HCT116 (cell line): ENCODE data around the gene CASKIN2. TPM values are rescaled to one million over a fixed set of nuclear protein-coding genes. Genes with fewer than 3 reads are reported as not detected.

Source experiments
- ATAC-seq: fragments of 200-7000 bp; cut with Tn5 transposase; 2 replicates; pipeline ENCODE4 v1.9.1; 2020; ENCODE audit warnings: mild to moderate bottlenecking, moderate library complexity
- BruUV-seq: library from RNA; stranded (reverse); fragments of 400-500 nt; replicated peaks from 2 replicates; lab custom pipeline; 2021; lab: Mats Ljungman, UMichigan
- CTCF ChIA-PET: fragments of 300-600 bp; sonication (Branson Sonifier 250); formaldehyde crosslinking; loops from one replicate; lab custom pipeline; 2021; ENCODE audit warnings: antibody characterized with exemption; lab: Charles Lee
- POLR2A ChIA-PET: fragments of 300-600, 350-600 bp; sonication (Branson Sonifier 250); formaldehyde crosslinking; loops from one replicate; lab custom pipeline; 2021; ENCODE audit warnings: antibody characterized with exemption; lab: Charles Lee
- RAD21 ChIA-PET, 2 experiments: fragments of 300-600 bp; sonication (Branson Sonifier 250); formaldehyde crosslinking; loops; one replicate each; lab custom pipeline; 2023; ENCODE audit warnings: low total read pairs in 2 of 2; ENCODE audit not compliant: uncharacterized antibody in 2 of 2, unreplicated experiment in 2 of 2, low non-redundant PET in 1 of 2; lab: Charles Lee
- DNase-seq: peaks from one replicate; pipeline ENCODE4 v3.0.0-alpha.2; 2010; ENCODE audit warnings: low read depth, low spot score
- H2AFZ ChIP-seq: fragments of 200-600 bp; shearing (Covaris generic), sonication (generic); 2 replicates; pipeline ENCODE4 v1.6.1; 2017; ENCODE audit warnings: low read depth, mixed run types, mixed read lengths, antibody characterized with exemption, low read length; ENCODE audit not compliant: poor library complexity, severe bottlenecking
- H3K27ac ChIP-seq: 2 replicates; pipeline ENCODE4 v1.5.1; 2012; ENCODE audit warnings: low read depth, low read length
- H3K27me3 ChIP-seq: fragments of 200-600 bp; sonication (generic); 2 replicates; pipeline ENCODE4 v1.6.1; 2016; ENCODE audit warnings: mixed run types, low read length, mixed read lengths; ENCODE audit not compliant: insufficient read depth
- H3K36me3 ChIP-seq, 2 experiments: fragments of 200-500 bp in 1 of 2; fragments of 200-600 bp in 1 of 2; sonication (Bioruptor generic) in 1 of 2; sonication (generic) in 1 of 2; 2 replicates each; pipeline versions ENCODE4 v1.5.1 to v1.6.1; 2014 to 2016; ENCODE audit warnings: low read length in 2 of 2, inconsistent platforms in 1 of 2, mixed read lengths in 1 of 2, mixed run types in 1 of 2; ENCODE audit not compliant: insufficient read depth in 2 of 2, control insufficient read depth in 1 of 2
- H3K4me1 ChIP-seq, 2 experiments: fragments of 200-600 bp in 1 of 2; sonication (generic) in 1 of 2; 2 replicates each; pipeline versions ENCODE4 v1.5.1 to v1.6.1; 2012 to 2017; ENCODE audit warnings: low read length in 2 of 2, inconsistent platforms in 1 of 2, mild to moderate bottlenecking in 1 of 2, mixed read lengths in 1 of 2, mixed run types in 1 of 2, moderate library complexity in 1 of 2; ENCODE audit not compliant: insufficient read depth in 2 of 2, control insufficient read depth in 1 of 2
- H3K4me2 ChIP-seq: fragments of 200-600 bp; sonication (generic); 2 replicates; pipeline ENCODE4 v1.6.1; 2017; ENCODE audit warnings: mixed run types, low read length, mixed read lengths
- H3K4me3 ChIP-seq, 2 experiments: fragments of 200-600 bp in 1 of 2; sonication (generic) in 1 of 2; replicated peaks in 1 of 2; 2 replicates each; pipeline ENCODE4 v1.5.1; 2011 to 2016; ENCODE audit warnings: low read length in 2 of 2, control low read depth in 1 of 2, low read depth in 1 of 2, mild to moderate bottlenecking in 1 of 2, mixed read lengths in 1 of 2, mixed run types in 1 of 2
- H3K79me2 ChIP-seq: fragments of 200-600 bp; sonication (generic); 2 replicates; pipeline ENCODE4 v1.6.1; 2017; ENCODE audit warnings: mild to moderate bottlenecking, mixed run types, low read length, moderate library complexity, mixed read lengths; ENCODE audit not compliant: insufficient read depth
- H3K9ac ChIP-seq: fragments of 200-600 bp; sonication (generic); 2 replicates; pipeline ENCODE4 v1.6.1; 2016; ENCODE audit warnings: low read length, mixed read lengths
- H3K9me2 ChIP-seq: fragments of 200-600 bp; sonication (generic), shearing (Covaris generic); 2 replicates; pipeline ENCODE4 v1.6.1; 2017; ENCODE audit warnings: mixed run types, mild to moderate bottlenecking, moderate library complexity; ENCODE audit not compliant: insufficient read depth
- H3K9me3 ChIP-seq, 2 experiments: fragments of 200-500 bp in 1 of 2; fragments of 200-600 bp in 1 of 2; sonication (Bioruptor generic) in 1 of 2; sonication (generic) in 1 of 2; 2 replicates each; pipeline ENCODE4 v1.6.1; 2014 to 2017; ENCODE audit warnings: low read length in 2 of 2, mixed read lengths in 2 of 2, inconsistent platforms in 1 of 2, low read depth in 1 of 2, mild to moderate bottlenecking in 1 of 2, mixed run types in 1 of 2, moderate library complexity in 1 of 2; ENCODE audit not compliant: control insufficient read depth in 1 of 2, insufficient read depth in 1 of 2
- H4K20me1 ChIP-seq: fragments of 200-600 bp; sonication (generic), shearing (Covaris generic); 2 replicates; pipeline ENCODE4 v1.6.1; 2017; ENCODE audit warnings: mixed run types, mild to moderate bottlenecking, moderate library complexity; ENCODE audit not compliant: insufficient read depth
- CBX3 ChIP-seq: IDR thresholded peaks from 2 replicates; pipeline ENCODE4 v1.6.1; 2012; ENCODE audit warnings: low read depth
- CEBPB ChIP-seq: IDR thresholded peaks from 2 replicates; pipeline ENCODE4 v1.6.1; 2012; ENCODE audit warnings: low read depth
- EGR1 ChIP-seq: IDR thresholded peaks from 2 replicates; pipeline ENCODE4 v1.6.1; 2012; ENCODE audit warnings: low read depth
- EZH2 ChIP-seq: fragments of 200-600 bp; sonication (generic); IDR thresholded peaks from 2 replicates; pipeline ENCODE4 v1.6.1; 2017; ENCODE audit warnings: antibody characterized with exemption, mixed run types
- EZH2phosphoT487 ChIP-seq: fragments of 200-600 bp; IDR thresholded peaks from 2 replicates; pipeline ENCODE4 v1.6.1; 2018; ENCODE audit warnings: antibody characterized with exemption, borderline replicate concordance
- JUND ChIP-seq: IDR thresholded peaks from 2 replicates; pipeline ENCODE4 v1.6.1; 2012
- POLR2A ChIP-seq: IDR thresholded peaks from 2 replicates; pipeline ENCODE4 v1.7.0; 2011; ENCODE audit warnings: borderline replicate concordance; ENCODE audit not compliant: insufficient read depth, insufficient read length; ENCODE audit errors: extremely low read depth
- POLR2AphosphoS5 ChIP-seq: IDR thresholded peaks from 2 replicates; pipeline ENCODE4 v1.6.1; 2011; ENCODE audit warnings: mild to moderate bottlenecking, low read depth, low read length, moderate library complexity
- RAD21 ChIP-seq: IDR thresholded peaks from 2 replicates; pipeline ENCODE4 v1.6.1; 2012; ENCODE audit warnings: low read depth, mild to moderate bottlenecking
- SRF ChIP-seq: IDR thresholded peaks from 2 replicates; pipeline ENCODE4 v1.6.1; 2012; ENCODE audit warnings: low read depth
- YY1 ChIP-seq: IDR thresholded peaks from 2 replicates; pipeline ENCODE4 v1.6.1; 2011; ENCODE audit warnings: low read length, low read depth, moderate library complexity, mild to moderate bottlenecking; ENCODE audit not compliant: insufficient replicate concordance; ENCODE audit errors: extremely low read depth
- ZFX ChIP-seq: fragments of 450-650 bp; IDR thresholded peaks from 2 replicates; pipeline ENCODE4 v1.6.1; 2017
- ZNF274 ChIP-seq: fragments of 200-500 bp; sonication (Bioruptor generic); IDR thresholded peaks from 2 replicates; pipeline ENCODE4 v1.6.1; 2014; ENCODE audit warnings: mild to moderate bottlenecking, low read depth, low read length, inconsistent platforms
- intact Hi-C: fragments of 100-400 bp; cut with micrococcal nuclease; formaldehyde crosslinking; loops from 2 replicates; pipeline ENCODE4 v1.10.0; 2022
- total RNA-seq: library from RNA; stranded (reverse); gene quantifications from one replicate; pipeline ENCODE4 v1.2.1, GENCODE V29; 2021; ENCODE audit not compliant: unreplicated experiment
- TF ChIP-seq, protein P1 (sequence below), 3 experiments: fragments of 200-600 bp in 1 of 3; sonication (generic) in 1 of 3; IDR thresholded peaks in 2 of 3; conservative IDR thresholded peaks in 1 of 3; 2 replicates each; pipeline ENCODE4 v1.5.1; 2012 to 2017; ENCODE audit warnings: low read depth in 2 of 3, low read length in 2 of 3, antibody characterized with exemption in 1 of 3, borderline replicate concordance in 1 of 3, control low read depth in 1 of 3, mild to moderate bottlenecking in 1 of 3, mixed read lengths in 1 of 3, mixed run types in 1 of 3, moderate library complexity in 1 of 3; ENCODE audit not compliant: insufficient read depth in 1 of 3
- TF ChIP-seq, protein P2 (sequence below): IDR thresholded peaks from 2 replicates; pipeline ENCODE4 v1.6.1; 2012; ENCODE audit warnings: low read depth
- TF ChIP-seq, protein P3 (sequence below): IDR thresholded peaks from 2 replicates; pipeline ENCODE4 v1.6.1; 2011; ENCODE audit warnings: mild to moderate bottlenecking, low read length, moderate library complexity; ENCODE audit not compliant: insufficient replicate concordance; ENCODE audit errors: extremely low read depth

Gene CASKIN2
- total RNA-seq, 1 experiment from 2014 or later: 38.4 TPM

- BruUV-seq: no TSS peak
- Histone ChIP-seq H3K9ac (no peak overlapping the region), H3K4me1 (peaks cover 58 to 60% of the 10 kb centered on the region in 2 experiments), H3K79me2 (peaks cover 26% of the 10 kb centered on the region; the same call in 1 of the 2 replicates), H2AFZ (no peak overlapping the region), H3K36me3 (no peaks in the 10 kb centered on the region; a peak in 1 of 4 replicates), H4K20me1 (no peaks in the 10 kb centered on the region), H3K9me3 (no peaks in the 10 kb centered on the region), H3K27ac (no peak overlapping the region; the same call in 1 of the 2 replicates), H3K9me2 (no peaks in the 10 kb centered on the region), H3K4me3 (no peak overlapping the region), H3K4me2 (no peak overlapping the region), H3K27me3 (no peaks in the 10 kb centered on the region)
- ChIA-PET RAD21 (interaction anchor here in 1 of 2 experiments (0.6 kb wide), 1 partner anchor 28 kb away, joined by 3 read pairs; no protein-coding TSS in a partner anchor), POLR2A (no interaction called here), CTCF (interaction anchor here (0.6 kb wide), 1 partner anchor 50 kb away, joined by 3 read pairs; no protein-coding TSS in a partner anchor)
- DNase-seq: no peak
- no peak for TF ChIP-seq SRF
- TF ChIP-seq POLR2AphosphoS5: no peak
- TF ChIP-seq EZH2phosphoT487: no peak
- no peak for TF ChIP-seq EGR1
- TF ChIP-seq, protein P1, sequence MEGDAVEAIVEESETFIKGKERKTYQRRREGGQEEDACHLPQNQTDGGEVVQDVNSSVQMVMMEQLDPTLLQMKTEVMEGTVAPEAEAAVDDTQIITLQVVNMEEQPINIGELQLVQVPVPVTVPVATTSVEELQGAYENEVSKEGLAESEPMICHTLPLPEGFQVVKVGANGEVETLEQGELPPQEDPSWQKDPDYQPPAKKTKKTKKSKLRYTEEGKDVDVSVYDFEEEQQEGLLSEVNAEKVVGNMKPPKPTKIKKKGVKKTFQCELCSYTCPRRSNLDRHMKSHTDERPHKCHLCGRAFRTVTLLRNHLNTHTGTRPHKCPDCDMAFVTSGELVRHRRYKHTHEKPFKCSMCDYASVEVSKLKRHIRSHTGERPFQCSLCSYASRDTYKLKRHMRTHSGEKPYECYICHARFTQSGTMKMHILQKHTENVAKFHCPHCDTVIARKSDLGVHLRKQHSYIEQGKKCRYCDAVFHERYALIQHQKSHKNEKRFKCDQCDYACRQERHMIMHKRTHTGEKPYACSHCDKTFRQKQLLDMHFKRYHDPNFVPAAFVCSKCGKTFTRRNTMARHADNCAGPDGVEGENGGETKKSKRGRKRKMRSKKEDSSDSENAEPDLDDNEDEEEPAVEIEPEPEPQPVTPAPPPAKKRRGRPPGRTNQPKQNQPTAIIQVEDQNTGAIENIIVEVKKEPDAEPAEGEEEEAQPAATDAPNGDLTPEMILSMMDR (IDR thresholded peaks at IDR 0.05 in 2 of 3, conservative IDR thresholded peaks at IDR 0.05 in 1 of 3; ENCODE audit: borderline replicate concordance in 1 of 3, insufficient read depth in 1 of 3, low read depth in 2 of 3, low read length in 2 of 3): no peak
- TF ChIP-seq POLR2A: no peak
- TF ChIP-seq ZFX: no peak
- TF ChIP-seq CEBPB: no peak
- TF ChIP-seq, protein P2, sequence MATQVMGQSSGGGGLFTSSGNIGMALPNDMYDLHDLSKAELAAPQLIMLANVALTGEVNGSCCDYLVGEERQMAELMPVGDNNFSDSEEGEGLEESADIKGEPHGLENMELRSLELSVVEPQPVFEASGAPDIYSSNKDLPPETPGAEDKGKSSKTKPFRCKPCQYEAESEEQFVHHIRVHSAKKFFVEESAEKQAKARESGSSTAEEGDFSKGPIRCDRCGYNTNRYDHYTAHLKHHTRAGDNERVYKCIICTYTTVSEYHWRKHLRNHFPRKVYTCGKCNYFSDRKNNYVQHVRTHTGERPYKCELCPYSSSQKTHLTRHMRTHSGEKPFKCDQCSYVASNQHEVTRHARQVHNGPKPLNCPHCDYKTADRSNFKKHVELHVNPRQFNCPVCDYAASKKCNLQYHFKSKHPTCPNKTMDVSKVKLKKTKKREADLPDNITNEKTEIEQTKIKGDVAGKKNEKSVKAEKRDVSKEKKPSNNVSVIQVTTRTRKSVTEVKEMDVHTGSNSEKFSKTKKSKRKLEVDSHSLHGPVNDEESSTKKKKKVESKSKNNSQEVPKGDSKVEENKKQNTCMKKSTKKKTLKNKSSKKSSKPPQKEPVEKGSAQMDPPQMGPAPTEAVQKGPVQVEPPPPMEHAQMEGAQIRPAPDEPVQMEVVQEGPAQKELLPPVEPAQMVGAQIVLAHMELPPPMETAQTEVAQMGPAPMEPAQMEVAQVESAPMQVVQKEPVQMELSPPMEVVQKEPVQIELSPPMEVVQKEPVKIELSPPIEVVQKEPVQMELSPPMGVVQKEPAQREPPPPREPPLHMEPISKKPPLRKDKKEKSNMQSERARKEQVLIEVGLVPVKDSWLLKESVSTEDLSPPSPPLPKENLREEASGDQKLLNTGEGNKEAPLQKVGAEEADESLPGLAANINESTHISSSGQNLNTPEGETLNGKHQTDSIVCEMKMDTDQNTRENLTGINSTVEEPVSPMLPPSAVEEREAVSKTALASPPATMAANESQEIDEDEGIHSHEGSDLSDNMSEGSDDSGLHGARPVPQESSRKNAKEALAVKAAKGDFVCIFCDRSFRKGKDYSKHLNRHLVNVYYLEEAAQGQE: no peak
- TF ChIP-seq EZH2: no peak
- TF ChIP-seq CBX3: no peak
- no peak for TF ChIP-seq RAD21
- TF ChIP-seq, protein P3, sequence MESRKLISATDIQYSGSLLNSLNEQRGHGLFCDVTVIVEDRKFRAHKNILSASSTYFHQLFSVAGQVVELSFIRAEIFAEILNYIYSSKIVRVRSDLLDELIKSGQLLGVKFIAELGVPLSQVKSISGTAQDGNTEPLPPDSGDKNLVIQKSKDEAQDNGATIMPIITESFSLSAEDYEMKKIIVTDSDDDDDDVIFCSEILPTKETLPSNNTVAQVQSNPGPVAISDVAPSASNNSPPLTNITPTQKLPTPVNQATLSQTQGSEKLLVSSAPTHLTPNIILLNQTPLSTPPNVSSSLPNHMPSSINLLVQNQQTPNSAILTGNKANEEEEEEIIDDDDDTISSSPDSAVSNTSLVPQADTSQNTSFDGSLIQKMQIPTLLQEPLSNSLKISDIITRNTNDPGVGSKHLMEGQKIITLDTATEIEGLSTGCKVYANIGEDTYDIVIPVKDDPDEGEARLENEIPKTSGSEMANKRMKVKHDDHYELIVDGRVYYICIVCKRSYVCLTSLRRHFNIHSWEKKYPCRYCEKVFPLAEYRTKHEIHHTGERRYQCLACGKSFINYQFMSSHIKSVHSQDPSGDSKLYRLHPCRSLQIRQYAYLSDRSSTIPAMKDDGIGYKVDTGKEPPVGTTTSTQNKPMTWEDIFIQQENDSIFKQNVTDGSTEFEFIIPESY: no peak
- no peak for TF ChIP-seq JUND
- no peak for TF ChIP-seq YY1
- no peak for TF ChIP-seq ZNF274
- intact Hi-C loops: no loop called here
- no peak for ATAC-seq
Measured at GRCh38 chr17:75552425-75553294, 37.3 kb upstream of the CASKIN2 start.
